Measurements from ENCODE around the gene EXD2. TPM values are rescaled to one million over a fixed set of nuclear protein-coding genes. Genes with fewer than 3 reads are reported as not detected.

The EXD2 gene
- total and polyA plus RNA-seq, 2 of the 13 experiments (the other 11 are each of a cell fraction or from before 2014, with no cell fraction given) = 9.5 to 15.1 TPM

DNA sequence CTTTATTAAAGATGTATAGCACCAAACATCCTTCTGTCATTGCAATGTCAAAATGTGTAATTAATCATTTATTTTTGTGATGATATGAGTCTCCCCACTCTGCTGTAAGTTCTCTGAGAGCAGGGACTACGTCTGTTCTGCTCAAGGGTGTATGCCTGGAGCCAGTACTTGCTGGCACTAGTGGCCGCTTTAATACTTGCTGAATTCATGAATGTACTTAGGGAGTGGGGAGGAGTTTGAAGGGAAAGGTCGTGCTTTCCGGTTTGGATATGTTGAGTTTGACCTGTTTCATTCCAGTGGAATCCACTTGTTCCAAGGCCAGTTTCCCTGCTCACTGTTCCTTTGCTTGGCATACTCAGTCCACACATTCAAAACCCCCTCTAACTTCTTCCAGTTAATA, 36.5 kb upstream of the EXD2 start:
- peak; percentile 53 for FAIRE-seq
- BruUV-seq (replicated peaks) = no TSS peak
- TF ChIP-seq ZNF891 (CRISPR knock-in tag; IDR thresholded peaks at IDR 0.05) = no peak
- no peak for TF ChIP-seq RBM39 (IDR thresholded peaks at IDR 0.05; ENCODE audit: low read depth, low read length, poor library complexity, severe bottlenecking)
- TF ChIP-seq, protein P1, sequence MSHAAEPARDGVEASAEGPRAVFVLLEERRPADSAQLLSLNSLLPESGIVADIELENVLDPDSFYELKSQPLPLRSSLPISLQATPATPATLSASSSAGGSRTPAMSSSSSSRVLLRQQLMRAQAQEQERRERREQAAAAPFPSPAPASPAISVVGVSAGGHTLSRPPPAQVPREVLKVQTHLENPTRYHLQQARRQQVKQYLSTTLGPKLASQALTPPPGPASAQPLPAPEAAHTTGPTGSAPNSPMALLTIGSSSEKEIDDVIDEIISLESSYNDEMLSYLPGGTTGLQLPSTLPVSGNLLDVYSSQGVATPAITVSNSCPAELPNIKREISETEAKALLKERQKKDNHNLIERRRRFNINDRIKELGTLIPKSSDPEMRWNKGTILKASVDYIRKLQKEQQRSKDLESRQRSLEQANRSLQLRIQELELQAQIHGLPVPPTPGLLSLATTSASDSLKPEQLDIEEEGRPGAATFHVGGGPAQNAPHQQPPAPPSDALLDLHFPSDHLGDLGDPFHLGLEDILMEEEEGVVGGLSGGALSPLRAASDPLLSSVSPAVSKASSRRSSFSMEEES (CRISPR knock-in tag; IDR thresholded peaks at IDR 0.05) = 0 out of 2 replicates have a peak, but pooled peaks have one; percentile 7
- no peak for TF ChIP-seq GABPA (IDR thresholded peaks at IDR 0.05; ENCODE audit: low read depth, low read length)
- TF ChIP-seq GABPA (CRISPR knock-in tag; IDR thresholded peaks at IDR 0.05; ENCODE audit: low read depth) = peak; percentile 63
- TF ChIP-seq, protein P2, sequence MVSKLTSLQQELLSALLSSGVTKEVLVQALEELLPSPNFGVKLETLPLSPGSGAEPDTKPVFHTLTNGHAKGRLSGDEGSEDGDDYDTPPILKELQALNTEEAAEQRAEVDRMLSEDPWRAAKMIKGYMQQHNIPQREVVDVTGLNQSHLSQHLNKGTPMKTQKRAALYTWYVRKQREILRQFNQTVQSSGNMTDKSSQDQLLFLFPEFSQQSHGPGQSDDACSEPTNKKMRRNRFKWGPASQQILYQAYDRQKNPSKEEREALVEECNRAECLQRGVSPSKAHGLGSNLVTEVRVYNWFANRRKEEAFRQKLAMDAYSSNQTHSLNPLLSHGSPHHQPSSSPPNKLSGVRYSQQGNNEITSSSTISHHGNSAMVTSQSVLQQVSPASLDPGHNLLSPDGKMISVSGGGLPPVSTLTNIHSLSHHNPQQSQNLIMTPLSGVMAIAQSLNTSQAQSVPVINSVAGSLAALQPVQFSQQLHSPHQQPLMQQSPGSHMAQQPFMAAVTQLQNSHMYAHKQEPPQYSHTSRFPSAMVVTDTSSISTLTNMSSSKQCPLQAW (CRISPR knock-in tag; IDR thresholded peaks at IDR 0.05) = 0 out of 2 replicates have a peak, but pooled peaks have one; percentile 36
- TF ChIP-seq, protein P3, sequence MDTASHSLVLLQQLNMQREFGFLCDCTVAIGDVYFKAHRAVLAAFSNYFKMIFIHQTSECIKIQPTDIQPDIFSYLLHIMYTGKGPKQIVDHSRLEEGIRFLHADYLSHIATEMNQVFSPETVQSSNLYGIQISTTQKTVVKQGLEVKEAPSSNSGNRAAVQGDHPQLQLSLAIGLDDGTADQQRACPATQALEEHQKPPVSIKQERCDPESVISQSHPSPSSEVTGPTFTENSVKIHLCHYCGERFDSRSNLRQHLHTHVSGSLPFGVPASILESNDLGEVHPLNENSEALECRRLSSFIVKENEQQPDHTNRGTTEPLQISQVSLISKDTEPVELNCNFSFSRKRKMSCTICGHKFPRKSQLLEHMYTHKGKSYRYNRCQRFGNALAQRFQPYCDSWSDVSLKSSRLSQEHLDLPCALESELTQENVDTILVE (CRISPR knock-in tag; IDR thresholded peaks at IDR 0.05) = peak; percentile 43; the same call in 1 of the 2 replicates
- TF ChIP-seq, protein P4, sequence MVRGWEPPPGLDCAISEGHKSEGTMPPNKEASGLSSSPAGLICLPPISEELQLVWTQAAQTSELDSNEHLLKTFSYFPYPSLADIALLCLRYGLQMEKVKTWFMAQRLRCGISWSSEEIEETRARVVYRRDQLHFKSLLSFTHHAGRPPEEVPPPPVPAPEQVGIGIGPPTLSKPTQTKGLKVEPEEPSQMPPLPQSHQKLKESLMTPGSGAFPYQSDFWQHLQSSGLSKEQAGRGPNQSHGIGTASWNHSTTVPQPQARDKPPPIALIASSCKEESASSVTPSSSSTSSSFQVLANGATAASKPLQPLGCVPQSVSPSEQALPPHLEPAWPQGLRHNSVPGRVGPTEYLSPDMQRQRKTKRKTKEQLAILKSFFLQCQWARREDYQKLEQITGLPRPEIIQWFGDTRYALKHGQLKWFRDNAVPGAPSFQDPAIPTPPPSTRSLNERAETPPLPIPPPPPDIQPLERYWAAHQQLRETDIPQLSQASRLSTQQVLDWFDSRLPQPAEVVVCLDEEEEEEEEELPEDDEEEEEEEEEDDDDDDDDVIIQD (CRISPR knock-in tag; IDR thresholded peaks at IDR 0.05; ENCODE audit: low read depth) = peak; percentile 83; the same call in 1 of the 2 replicates
- TF ChIP-seq ZNF263 (CRISPR knock-in tag; IDR thresholded peaks at IDR 0.05) = peak; percentile 56; the same call in 1 of the 2 replicates
- TF ChIP-seq NCOR1 (IDR thresholded peaks at IDR 0.05; ENCODE audit: borderline replicate concordance, low read length) = no peak
- TF ChIP-seq ZNF205 (CRISPR knock-in tag; IDR thresholded peaks at IDR 0.05) = no peak
- TF ChIP-seq JDP2 (CRISPR knock-in tag; IDR thresholded peaks at IDR 0.05; ENCODE audit: borderline replicate concordance) = no peak
- no peak for TF ChIP-seq TOPORS (CRISPR knock-in tag; IDR thresholded peaks at IDR 0.05)
- peak; percentile 7; the same call in 1 of the 2 replicates for TF ChIP-seq YEATS4 (CRISPR knock-in tag; IDR thresholded peaks at IDR 0.05; ENCODE audit: borderline replicate concordance)
- TF ChIP-seq, protein P5, sequence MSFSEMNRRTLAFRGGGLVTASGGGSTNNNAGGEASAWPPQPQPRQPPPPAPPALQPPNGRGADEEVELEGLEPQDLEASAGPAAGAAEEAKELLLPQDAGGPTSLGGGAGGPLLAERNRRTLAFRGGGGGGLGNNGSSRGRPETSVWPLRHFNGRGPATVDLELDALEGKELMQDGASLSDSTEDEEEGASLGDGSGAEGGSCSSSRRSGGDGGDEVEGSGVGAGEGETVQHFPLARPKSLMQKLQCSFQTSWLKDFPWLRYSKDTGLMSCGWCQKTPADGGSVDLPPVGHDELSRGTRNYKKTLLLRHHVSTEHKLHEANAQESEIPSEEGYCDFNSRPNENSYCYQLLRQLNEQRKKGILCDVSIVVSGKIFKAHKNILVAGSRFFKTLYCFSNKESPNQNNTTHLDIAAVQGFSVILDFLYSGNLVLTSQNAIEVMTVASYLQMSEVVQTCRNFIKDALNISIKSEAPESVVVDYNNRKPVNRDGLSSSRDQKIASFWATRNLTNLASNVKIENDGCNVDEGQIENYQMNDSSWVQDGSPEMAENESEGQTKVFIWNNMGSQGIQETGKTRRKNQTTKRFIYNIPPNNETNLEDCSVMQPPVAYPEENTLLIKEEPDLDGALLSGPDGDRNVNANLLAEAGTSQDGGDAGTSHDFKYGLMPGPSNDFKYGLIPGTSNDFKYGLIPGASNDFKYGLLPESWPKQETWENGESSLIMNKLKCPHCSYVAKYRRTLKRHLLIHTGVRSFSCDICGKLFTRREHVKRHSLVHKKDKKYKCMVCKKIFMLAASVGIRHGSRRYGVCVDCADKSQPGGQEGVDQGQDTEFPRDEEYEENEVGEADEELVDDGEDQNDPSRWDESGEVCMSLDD (CRISPR knock-in tag; IDR thresholded peaks at IDR 0.05; ENCODE audit: borderline replicate concordance) = no peak
- no peak for TF ChIP-seq ZNF333 (CRISPR knock-in tag; IDR thresholded peaks at IDR 0.05; ENCODE audit: borderline replicate concordance)
- TF ChIP-seq POLR2A (IDR thresholded peaks at IDR 0.05; ENCODE audit: insufficient read depth in 1 of 2, low read depth in 2 of 2, low read length in 2 of 2) = peak in 1 of 2 experiments; percentile 55; a peak in 2 of 4 replicates

More for the DNA sequence above, 36.5 kb upstream of the EXD2 start:
- no peaks in the 10 kb centered on the region for H4K20me1 ChIP-seq (ENCODE audit: insufficient read depth, low read length)
- ChIA-PET POLR2A (interaction anchor here (2.4 kb wide), 1 partner anchor 37 kb away, joined by 12 read pairs; the partner anchor contains the start of gene EXD2), CTCF (ENCODE audit: low intra/inter-chr PET ratio, low total read pairs) (no interaction called here)
- H3K27me3 ChIP-seq (ENCODE audit: control insufficient read depth in 1 of 2, insufficient read depth in 2 of 2, low read length in 2 of 2) = no peaks in the 10 kb centered on the region; a peak in 1 of 5 replicates
- H3K4me3 ChIP-seq (replicated peaks in 1 of 3; ENCODE audit: insufficient read depth in 1 of 3, low read depth in 2 of 3, low read length in 3 of 3) = peak overlapping the region; percentile 17 to 99 (median 35); a peak in 4 of 6 replicates
- 0% methylated on average over 4 of the region's 4 CpGs for WGBS (ENCODE audit: low lambda C conversion rate)
- ATAC-seq (peak; percentile 61), DNase-seq (ENCODE audit: low spot score) (peak; percentile 73)
- H3K36me3 ChIP-seq (replicated peaks in 1 of 2; ENCODE audit: control insufficient read depth in 1 of 2, insufficient read depth in 2 of 2, low read length in 2 of 2) = no peaks in the 10 kb centered on the region
- H2AFZ ChIP-seq (ENCODE audit: low read length) = peak overlapping the region; percentile 25
- no peak overlapping the region for H3K9ac ChIP-seq (ENCODE audit: insufficient read depth, low read depth, low read length)
- no peaks in the 10 kb centered on the region for H3K9me3 ChIP-seq (ENCODE audit: low read length)
- H3K79me2 ChIP-seq (ENCODE audit: insufficient read depth, low read length) = peaks cover 24% of the 10 kb centered on the region
- H3K4me2 ChIP-seq (ENCODE audit: low read depth, low read length) = peak overlapping the region; percentile 96
- H3K27ac ChIP-seq (ENCODE audit: extremely low read length, insufficient read depth, low read length) = peak overlapping the region; percentile 15
- in situ Hi-C loops (cut with HindIII; ENCODE audit: extremely low pct_ligation_motif_present, low pct_unique_long_range_greater_than_20kb) = no loop called here
- peaks cover 45% of the 10 kb centered on the region for H3K4me1 ChIP-seq (ENCODE audit: insufficient read depth, low read length)
- intact Hi-C loops (cut with micrococcal nuclease; ENCODE audit: unreplicated experiment) = loop anchor here (2.0 kb wide), 1 partner anchor 36 kb away; the partner anchor contains the start of gene EXD2

Measured in HepG2 (cell line).